Activated effector memory CD4-positive, alpha-beta T cell treated with anti-CD3 and anti-CD28 coated beads, Interleukin-2, amount 50 U/mL, for 16 hours (primary cell): ENCODE data around the gene ZNF699.
A peak's percentile ranks its signal among the peaks of the same experiment; 100 is the strongest.
"Not testable (repeated sequence)": the region's sequence is repeated elsewhere in the genome, so short reads cannot be mapped to it uniquely, and the experiment has no call there.

Source experiments
- DNase-seq: peaks from one replicate; pipeline ENCODE4 v3.0.0-alpha.2; 2020

Gene ZNF699

DNA sequence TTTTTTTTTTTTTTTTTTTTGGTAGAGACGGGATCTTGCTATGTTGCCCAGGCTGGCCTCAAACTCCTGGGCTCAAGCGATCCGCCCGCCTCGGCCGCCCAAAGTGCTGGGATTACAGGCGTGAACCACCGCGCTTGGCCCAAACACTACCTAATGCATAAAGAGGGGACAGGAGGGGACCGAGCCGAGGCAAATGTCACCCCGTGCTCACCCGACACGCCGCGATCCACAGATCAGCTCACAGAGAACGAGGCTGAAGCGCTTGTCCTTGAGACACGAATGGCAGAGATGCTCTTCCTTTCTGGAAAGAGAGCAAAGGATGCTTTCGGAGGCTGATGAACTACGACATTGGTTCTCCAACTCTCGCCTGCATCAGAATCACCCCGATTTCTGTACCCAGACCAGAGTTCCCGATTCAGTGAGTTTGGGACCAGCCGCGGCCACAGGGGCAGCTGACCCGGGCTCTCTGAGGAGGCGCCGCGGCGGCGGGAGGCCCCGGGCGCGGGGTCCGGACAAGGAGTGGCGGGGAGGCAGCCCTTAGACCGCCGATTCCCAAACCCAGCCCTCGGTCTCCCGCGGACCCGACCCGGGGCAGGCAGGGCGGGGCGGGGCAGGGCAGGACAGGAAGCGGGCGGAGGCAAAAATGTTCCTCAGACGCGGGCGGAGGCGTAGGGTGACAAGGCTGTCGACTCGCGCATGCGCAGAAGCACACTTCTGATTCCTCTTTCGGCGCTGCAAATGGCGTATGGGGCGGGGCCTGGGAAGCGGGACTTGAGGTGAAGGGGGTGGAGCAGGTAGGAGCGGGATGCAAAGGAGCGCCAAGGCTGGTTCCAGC is at the start of gene ZNF699:
TSS of gene ZNF699 (minus strand) at position 700 of the 835 bp plus-strand sequence. CDS start 4,719 bp downstream, outside the sequence.
- peak; percentile 99 for DNase-seq

DNA sequence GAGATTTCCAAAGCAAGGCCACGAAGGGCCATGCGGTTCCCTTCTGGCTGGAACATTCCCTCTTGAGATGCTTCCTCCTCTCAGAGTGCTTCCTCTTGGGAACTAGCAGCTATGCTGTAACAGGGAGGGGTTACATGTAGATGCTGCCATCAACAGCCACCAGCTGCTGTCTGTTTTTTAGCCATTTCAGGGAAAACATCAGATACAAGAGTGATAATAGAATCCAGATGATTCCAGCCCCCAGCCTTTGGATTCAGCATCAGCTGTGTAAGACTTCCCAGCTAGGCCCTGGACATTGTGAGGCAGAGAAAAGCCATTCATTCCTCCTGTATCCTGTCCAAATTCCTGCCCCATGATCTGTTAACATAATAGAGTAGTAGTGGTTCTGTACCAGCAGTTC is 45.0 kb upstream of the ZNF699 start:
- DNase-seq: no peak

GRCh38 chr19:9353011-9353410 is 43.4 kb upstream of the ZNF699 start:
- DNase-seq: no peak

- DNase-seq: no peak
These were observed 42.9 kb upstream of the ZNF699 start for GRCh38 chr19:9352505-9352904.

DNA sequence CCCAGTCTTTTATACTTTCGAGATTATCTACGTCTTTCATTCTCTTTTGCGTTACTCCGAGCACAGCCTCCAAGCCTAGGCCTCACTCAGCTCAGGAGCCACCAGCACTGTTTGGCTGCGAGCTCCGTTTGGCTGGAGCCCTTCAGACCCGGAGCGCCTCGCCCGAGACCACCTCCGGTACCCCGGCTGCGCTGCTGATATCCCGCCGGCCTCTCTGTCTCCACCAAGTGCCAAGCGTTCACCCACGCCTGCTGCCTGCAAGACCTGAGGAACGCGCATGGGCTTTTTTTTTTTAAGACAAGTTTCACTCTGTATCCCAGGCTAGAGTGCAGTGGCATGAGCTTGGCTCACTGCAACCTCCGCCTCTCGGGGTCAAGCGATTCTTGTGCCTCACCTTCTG is 39.0 kb upstream of the ZNF699 start:
- DNase-seq: no peak

DNA sequence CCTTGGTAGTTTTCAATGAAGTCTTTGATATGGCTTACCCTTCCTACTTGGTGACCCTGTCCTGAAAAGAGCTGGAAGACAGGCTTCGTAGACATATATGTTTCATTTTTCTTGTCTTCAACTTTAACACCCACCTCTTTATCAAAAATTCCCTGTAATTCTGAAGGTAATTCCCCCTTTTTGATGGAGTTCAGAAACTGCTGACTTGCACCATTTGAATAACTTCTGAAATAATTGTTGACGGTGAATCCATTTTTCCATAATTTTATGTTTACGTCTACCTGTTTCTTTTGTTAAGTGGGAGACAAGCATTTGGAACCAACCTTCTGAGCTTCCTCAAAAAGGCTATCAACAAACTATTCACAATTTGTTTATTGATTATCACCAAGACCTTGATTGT is 38.6 kb upstream of the ZNF699 start:
- DNase-seq: no peak

GRCh38 chr19:9345005-9345404 is 35.4 kb upstream of the ZNF699 start:
- DNase-seq: no peak

DNA sequence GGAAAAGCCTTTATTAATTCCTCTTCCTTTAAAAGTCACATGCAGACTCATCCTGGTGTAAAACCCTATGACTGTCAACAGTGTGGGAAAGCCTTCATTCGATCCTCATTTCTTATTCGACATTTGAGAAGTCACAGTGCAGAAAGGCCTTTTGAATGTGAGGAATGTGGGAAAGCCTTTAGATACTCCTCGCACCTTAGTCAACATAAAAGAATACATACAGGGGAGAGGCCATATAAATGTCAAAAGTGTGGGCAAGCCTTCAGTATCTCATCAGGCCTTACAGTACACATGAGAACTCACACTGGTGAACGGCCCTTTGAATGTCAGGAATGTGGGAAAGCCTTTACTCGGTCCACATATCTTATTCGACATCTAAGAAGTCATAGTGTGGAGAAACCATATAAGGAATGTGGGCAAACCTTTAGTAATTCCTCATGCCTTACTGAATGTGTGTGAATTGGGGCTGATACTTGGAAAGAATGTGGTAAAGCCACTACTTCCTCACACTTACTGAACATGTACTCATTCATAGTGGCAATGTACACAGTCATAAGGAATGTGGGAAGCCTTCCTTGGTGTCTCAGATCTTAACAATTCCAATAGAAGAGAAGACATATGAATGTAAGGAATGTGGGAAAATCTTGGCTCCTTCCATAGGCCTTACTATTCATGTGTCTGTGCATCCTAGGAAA is 33.1 kb upstream of the ZNF699 start:
- no peak for DNase-seq

- DNase-seq: no peak
These were observed 20.4 kb upstream of the ZNF699 start for GRCh38 chr19:9329999-9330398.

GRCh38 chr19:9324584-9324962 is 14.9 kb upstream of the ZNF699 start:
- DNase-seq: no peak

DNA sequence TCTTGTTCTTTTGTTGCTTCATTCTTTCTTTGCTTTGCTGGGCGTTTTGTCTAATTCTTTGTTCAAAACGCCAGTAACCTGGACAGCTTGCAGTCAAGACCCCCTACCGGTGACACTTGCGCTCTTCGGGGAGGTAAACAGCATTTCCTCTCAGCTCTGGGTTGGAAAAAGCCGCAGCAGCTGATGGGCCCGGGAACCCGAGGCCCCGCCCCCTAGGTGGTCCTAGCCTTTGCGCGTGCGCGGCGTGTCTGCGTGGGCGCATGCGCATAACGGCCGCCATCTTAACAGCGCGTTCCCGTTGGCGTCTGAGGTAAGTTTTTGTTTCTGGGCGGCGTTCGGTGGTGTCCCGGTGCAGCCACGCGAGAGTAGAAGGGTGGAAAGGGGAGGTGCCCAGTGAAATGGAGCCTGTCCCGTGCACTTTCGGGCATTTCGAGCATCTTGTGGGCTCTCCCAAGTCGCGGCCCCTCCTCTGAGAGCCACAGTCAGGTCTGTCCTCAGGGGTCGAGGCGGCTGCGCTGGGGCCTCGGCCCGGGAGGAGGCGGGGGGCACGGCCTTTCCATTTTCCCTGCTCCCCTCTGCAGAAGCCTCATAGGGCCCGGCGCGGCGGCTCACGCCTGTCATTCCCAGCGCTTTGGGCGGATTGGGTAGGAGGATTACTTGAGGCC is 14.4 kb upstream of the ZNF699 start, which contains the start of gene ZNF559:
TSS of gene ZNF559 (plus strand) at position 261 of the 665 bp plus-strand sequence. CDS start 14,371 bp downstream, outside the sequence.
- DNase-seq: peak; percentile 99

- DNase-seq: no peak
These were observed 13.9 kb upstream of the ZNF699 start for GRCh38 chr19:9323557-9323918.

- not testable (repeated sequence) for DNase-seq
These were observed 12.6 kb upstream of the ZNF699 start for GRCh38 chr19:9322201-9322600.

- not testable (repeated sequence) for DNase-seq
These were observed 12.1 kb upstream of the ZNF699 start for GRCh38 chr19:9321756-9322155.

DNA sequence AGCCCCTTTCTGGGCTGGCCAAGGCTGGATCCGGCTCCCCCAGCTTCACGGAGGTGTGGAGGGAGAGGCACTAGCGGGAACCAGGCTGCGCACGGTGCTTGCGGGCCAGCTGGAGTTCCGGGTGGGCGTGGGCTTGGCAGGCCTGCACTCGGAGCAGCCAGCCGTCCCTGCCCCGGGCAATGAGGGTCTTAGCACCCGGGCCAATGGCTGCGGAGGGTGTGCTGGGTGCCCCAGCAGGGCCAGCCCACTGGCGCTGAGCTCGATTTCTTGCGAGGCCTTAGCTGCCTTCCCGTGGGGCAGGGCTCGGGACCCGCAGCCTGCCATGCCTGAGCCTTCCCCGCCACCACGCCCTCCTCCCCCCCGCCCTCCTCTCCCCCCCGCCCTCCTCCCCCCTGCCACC is 11.7 kb upstream of the ZNF699 start:
- no peak for DNase-seq

DNA sequence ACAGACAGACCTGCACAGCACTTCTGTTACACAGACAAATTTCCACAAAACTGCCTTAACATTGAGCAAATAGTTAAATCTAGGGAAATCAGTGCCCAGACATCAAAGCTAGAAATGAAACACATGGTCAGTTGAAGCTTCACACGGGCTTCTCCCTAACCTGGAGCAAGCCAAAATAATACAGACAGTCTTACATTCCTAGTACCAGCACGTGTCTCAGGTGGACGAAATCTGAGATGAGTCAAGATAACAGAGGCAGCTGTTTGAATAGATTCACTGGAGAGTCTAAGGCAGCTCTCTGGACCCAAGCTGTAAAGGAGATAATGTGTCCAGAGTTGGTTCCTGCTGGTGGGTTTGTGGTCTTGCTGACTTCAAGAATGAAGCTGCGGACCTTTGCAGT is 4.1 kb upstream of the ZNF699 start:
- no peak for DNase-seq

DNA sequence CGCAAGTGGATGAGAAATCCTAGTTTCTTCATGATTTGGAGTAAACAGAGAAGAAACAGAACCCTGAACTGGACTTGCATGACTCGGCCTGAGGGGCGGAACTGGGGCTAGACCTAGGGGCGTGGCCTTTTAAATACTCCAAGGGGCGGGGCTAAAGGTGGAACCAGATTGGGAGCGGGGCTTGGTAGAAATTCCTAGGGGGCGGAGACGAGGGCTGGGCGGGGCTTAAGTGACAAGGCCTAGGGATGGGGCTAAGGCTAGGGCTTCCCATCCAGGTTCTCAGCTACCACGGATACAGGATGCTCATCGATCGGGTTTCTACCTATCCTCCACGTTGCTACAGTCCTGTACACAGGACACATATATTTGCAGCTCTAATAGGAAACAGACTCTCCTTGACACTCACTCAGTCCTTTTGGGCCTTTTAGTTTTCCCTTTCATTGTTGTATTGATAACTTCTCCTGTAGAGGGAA is 372 bp upstream of the ZNF699 start:
- no peak for DNase-seq

DNA sequence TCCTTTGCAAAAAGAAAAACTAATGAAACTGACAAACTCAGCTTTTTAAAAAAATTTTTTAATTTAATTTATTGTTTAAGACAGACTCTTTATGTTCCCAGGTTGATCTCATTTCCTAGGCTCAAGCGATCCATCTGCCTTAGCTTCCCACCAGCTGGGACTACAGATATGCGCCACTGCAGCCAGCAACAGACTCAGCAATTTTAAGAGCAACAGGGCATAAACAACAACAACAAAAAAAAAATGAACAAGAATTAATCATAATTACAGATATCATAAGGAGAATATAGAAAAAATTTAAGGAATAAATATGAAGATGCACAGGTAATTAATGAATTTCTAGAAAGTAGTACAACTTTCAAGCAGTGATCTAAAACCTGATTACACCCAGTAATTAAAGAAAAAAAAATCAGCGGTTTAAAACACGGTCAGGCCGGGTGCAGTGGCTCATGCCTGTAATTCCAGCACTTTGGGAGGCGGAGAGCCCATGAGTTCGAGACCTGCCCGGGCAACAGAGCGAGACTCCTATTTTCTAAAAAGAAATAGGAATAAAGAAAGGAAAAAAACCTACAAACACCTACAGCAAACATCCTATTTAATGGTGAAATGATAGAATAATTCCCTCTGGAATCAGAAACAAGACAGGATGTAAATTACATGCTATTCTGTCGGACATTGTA is 1.4 kb downstream of the ZNF699 start:
- no peak for DNase-seq

GRCh38 chr19:9306443-9306842 is 3.2 kb downstream of the ZNF699 start:
- no peak for DNase-seq

DNA sequence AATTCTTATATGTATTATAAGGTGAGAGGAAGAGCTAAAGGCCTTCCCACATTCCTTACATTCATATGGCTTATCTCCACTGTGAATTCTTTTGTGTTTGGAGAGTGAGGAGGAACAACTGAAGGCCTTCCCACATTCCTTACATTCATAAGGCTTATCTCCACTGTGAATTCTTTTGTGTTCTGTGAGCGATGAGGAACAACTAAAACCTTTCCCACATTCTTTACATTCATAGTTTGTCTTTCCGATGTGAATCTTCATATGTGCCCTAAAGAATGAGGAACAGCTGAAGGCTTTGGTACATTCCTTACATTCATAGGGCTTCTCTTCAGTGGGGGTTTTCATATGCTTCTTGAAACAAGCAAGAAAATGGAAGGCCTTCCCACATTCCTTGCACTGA is 13.3 kb downstream of the ZNF699 start:
- no peak for DNase-seq

GRCh38 chr19:9295411-9295849 is 14.2 kb downstream of the ZNF699 start:
- DNase-seq: no peak

DNA sequence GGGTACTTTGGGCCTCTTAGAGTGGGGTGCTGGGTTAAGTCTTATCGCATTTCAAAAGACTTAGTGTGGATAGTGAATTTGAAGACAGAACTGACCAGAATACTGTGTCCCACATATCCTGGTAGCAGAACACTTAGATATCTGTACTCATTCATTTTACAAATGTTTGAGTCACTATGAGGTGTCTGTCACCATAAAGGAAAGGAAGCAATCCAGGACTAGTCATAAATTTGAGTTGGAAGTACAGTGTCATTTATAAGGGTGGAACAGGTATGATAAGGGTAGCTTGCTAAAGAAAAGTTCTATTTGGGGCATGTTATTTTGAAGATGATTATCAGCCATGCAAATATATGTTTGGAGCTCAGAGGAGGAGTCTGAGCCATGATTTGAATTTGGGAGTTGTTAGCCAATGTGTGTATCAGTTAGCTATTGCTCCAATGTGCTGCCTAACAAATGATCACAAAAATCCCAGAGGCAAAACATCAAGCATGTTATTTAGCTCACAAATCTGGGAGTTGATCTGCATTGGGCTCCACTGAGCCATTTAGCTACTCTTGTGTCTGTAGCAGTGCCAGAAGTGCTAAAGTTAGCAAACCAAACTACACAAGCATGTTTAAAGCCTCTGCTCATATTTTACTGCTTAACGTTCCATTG is 20.3 kb downstream of the ZNF699 start:
- DNase-seq: no peak
